Measurements from ENCODE around the gene ATP8A2. TPM values are rescaled to one million over a fixed set of nuclear protein-coding genes. Genes with fewer than 3 reads are reported as not detected.

Gene ATP8A2
- total and polyA plus RNA-seq, 2 of the 8 experiments (the other 6 are each of a cell fraction or from before 2014, with no cell fraction given): 2.4 to 8.3 TPM

DNA sequence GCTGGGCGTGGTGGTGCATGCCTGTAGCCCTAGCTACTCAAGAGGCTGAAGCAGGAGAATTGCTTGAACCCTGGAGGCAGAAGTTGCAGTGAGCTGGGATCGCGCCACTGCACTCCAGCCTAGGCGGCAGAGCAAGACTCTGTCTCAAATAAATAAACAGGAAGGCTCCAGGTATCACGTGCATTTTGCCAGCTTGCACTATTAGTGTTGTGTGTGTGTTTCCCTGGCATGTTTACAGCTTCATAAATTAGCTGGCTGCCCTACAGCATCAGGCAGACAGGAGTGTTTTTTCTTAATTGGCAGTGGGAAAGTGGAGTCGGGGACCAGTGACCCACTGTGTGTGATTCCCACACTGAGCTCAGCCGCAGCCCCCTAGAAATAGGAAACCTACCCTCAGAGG lies 647.5 kb downstream of the ATP8A2 start:
- no peak overlapping the region for H3K56ac ChIP-seq (replicated peaks; ENCODE audit: insufficient read length, low read depth, low read length)
- FAIRE-seq (no peak), DNase-seq (ENCODE audit: low read depth in 1 of 2, low spot score in 2 of 2) (peak in 1 of 2 experiments; percentile 36)
- H3K27me3 ChIP-seq (replicated peaks in 1 of 4; ENCODE audit: control insufficient read depth in 3 of 4, extremely low read depth in 1 of 4, insufficient read depth in 3 of 4, low read length in 3 of 4): peaks cover 0 to 1% (median 0%) of the 10 kb centered on the region in 4 experiments; a peak in 4 of 7 replicates
- H3K18ac ChIP-seq (ENCODE audit: extremely low read depth, low read length): no peak overlapping the region
- H3K79me2 ChIP-seq (ENCODE audit: control insufficient read depth in 1 of 2, insufficient read depth in 2 of 2, low read length in 2 of 2): no peaks in the 10 kb centered on the region
- ChIA-PET POLR2A (ENCODE audit: partially characterized antibody) (interaction anchor here (2.3 kb wide), 1 partner anchor 9 kb away, joined by 7 read pairs; no protein-coding TSS in a partner anchor), CTCF (ENCODE audit: partially characterized antibody) (interaction anchor here (0.6 to 2.2 kb wide), 7 partner anchors 9 to 343 kb away, joined by 3 to 8 read pairs (median 3); no protein-coding TSS in a partner anchor)
- no peak overlapping the region for H3K9ac ChIP-seq (replicated peaks in 1 of 4; ENCODE audit: extremely low read depth in 1 of 4, low read depth in 3 of 4, low read length in 3 of 4)
- H4K20me1 ChIP-seq (replicated peaks in 1 of 2; ENCODE audit: control insufficient read depth in 1 of 2, insufficient read depth in 2 of 2, low read length in 2 of 2): no peaks in the 10 kb centered on the region
- no peaks in the 10 kb centered on the region for H3K23me2 ChIP-seq (ENCODE audit: low read depth, low read length)
- no peak overlapping the region for H2BK15ac ChIP-seq (ENCODE audit: low read length)
- no peak overlapping the region for H3K4ac ChIP-seq (replicated peaks; ENCODE audit: insufficient read length, low read depth, low read length)
- no peak overlapping the region for H3K27ac ChIP-seq (ENCODE audit: low read depth, low read length)
- no peaks in the 10 kb centered on the region for H3K9me3 ChIP-seq (ENCODE audit: insufficient read depth in 2 of 2, low read depth in 1 of 2, low read length in 1 of 2)
- H2BK5ac ChIP-seq (ENCODE audit: low read depth, low read length): no peak overlapping the region
- H3K14ac ChIP-seq (ENCODE audit: insufficient read length): no peak overlapping the region
- H3K23ac ChIP-seq (ENCODE audit: insufficient read length): no peak overlapping the region
- no peak overlapping the region for H2AK5ac ChIP-seq (ENCODE audit: low read depth, low read length)
- no peak overlapping the region for H2AFZ ChIP-seq (ENCODE audit: low read length)
- no peak overlapping the region for H2BK20ac ChIP-seq (ENCODE audit: low read length)
- no peak overlapping the region for H2BK120ac ChIP-seq (replicated peaks; ENCODE audit: low read depth, low read length)
- H3K4me3 ChIP-seq (ENCODE audit: extremely low read depth in 1 of 4, insufficient read depth in 2 of 4, low read depth in 3 of 4, low read length in 4 of 4): no peak overlapping the region
- no peak overlapping the region for H4K8ac ChIP-seq (ENCODE audit: extremely low read depth, insufficient read depth, low read length)
- H3K36me3 ChIP-seq (ENCODE audit: control insufficient read depth in 2 of 4, insufficient read depth in 4 of 4, low read length in 3 of 4): no peaks in the 10 kb centered on the region
- H4K91ac ChIP-seq (replicated peaks; ENCODE audit: insufficient read length, low read length): no peak overlapping the region
- 87% methylated on average over 7 of the region's 7 CpGs; no CpG with 5 or more reads in 1 of the 2 experiments for WGBS, 2 experiments (ENCODE audit: extremely low coverage in 1 of 2, insufficient coverage in 1 of 2, insufficient read length in 1 of 2, insufficient replicate concordance in 2 of 2, low coverage in 1 of 2, low lambda C conversion rate in 2 of 2, missing lambda C conversion rate in 1 of 2)
- H3K4me1 ChIP-seq (replicated peaks in 1 of 4; ENCODE audit: control insufficient read depth in 3 of 4, insufficient read depth in 4 of 4, low read length in 3 of 4): peaks cover 0 to 4% (median 0%) of the 10 kb centered on the region in 4 experiments; a peak in 2 of 7 replicates
- H3K79me1 ChIP-seq (ENCODE audit: low read depth, low read length): no peaks in the 10 kb centered on the region
- no peak overlapping the region for H2BK12ac ChIP-seq (ENCODE audit: low read depth, low read length)
- H3K4me2 ChIP-seq (ENCODE audit: insufficient read depth in 1 of 2, low read depth in 2 of 2, low read length in 2 of 2): no peak overlapping the region
- H4K5ac ChIP-seq (ENCODE audit: insufficient read length, low read depth, low read length): no peak overlapping the region
- no peak for TF ChIP-seq KDM5A (IDR thresholded peaks at IDR 0.05; ENCODE audit: low read length)
- TF ChIP-seq EZH2 (IDR thresholded peaks at IDR 0.05; ENCODE audit: low read depth, low read length, severe bottlenecking): no peak
- TF ChIP-seq CTBP2 (IDR thresholded peaks at IDR 0.05; ENCODE audit: borderline replicate concordance, insufficient read depth, insufficient read length, low read length): no peak
- TF ChIP-seq BACH1 (IDR thresholded peaks at IDR 0.05; ENCODE audit: low read length): no peak
- TF ChIP-seq SIX5 (IDR thresholded peaks at IDR 0.05; ENCODE audit: low read depth, low read length): no peak

All from H1 (cell line).